ENCODE measurements around the gene CLMN. TPM values are rescaled to one million over a fixed set of nuclear protein-coding genes. Genes with fewer than 3 reads are reported as not detected.

CLMN gene
- total and polyA plus RNA-seq, 2 experiments from 2014 or later = 3.2 to 5.7 TPM

GRCh38 chr14:95263527-95264231, 56.0 kb downstream of the CLMN start:
- H3K9me3 Mint-ChIP-seq = no peaks in the 10 kb centered on the region
- H2AFZ ChIP-seq = no peak overlapping the region
- no peaks in the 10 kb centered on the region for H4K20me1 ChIP-seq (replicated peaks; ENCODE audit: insufficient read depth)
- no peak overlapping the region for H3K27ac Mint-ChIP-seq
- H3K36me3 Mint-ChIP-seq (ENCODE audit: low read depth) = no peaks in the 10 kb centered on the region
- TF ChIP-seq POLR2AphosphoS5 (IDR thresholded peaks at IDR 0.05; ENCODE audit: low read depth) = no peak
- no peak overlapping the region for H3K4me2 ChIP-seq
- no peaks in the 10 kb centered on the region for H3K27me3 ChIP-seq (ENCODE audit: insufficient read depth)
- H3K36me3 ChIP-seq (ENCODE audit: insufficient read depth) = no peaks in the 10 kb centered on the region
- H3K4me1 ChIP-seq (ENCODE audit: insufficient read depth) = peaks cover 6% of the 10 kb centered on the region
- no peak for ATAC-seq
- no peak overlapping the region for H3K27ac ChIP-seq (ENCODE audit: low read depth)
- no peaks in the 10 kb centered on the region for H3F3A ChIP-seq (replicated peaks; ENCODE audit: low read depth)
- peaks cover 2% of the 10 kb centered on the region for H3K27me3 Mint-ChIP-seq (ENCODE audit: insufficient read depth, low read depth, poor library complexity)
- no peaks in the 10 kb centered on the region for H3K79me2 ChIP-seq (replicated peaks; ENCODE audit: insufficient read depth)
- H3K4me3 ChIP-seq = no peak overlapping the region
- H3K4me3 Mint-ChIP-seq = no peak overlapping the region
- DNase-seq (ENCODE audit: low spot score) = no peak
- peaks cover 7% of the 10 kb centered on the region for H3K4me1 Mint-ChIP-seq
- H3K9me2 ChIP-seq (ENCODE audit: insufficient read depth) = no peaks in the 10 kb centered on the region

- H3K4me1 Mint-ChIP-seq = peaks cover 7% of the 10 kb centered on the region
- no peak overlapping the region for H3K4me3 Mint-ChIP-seq
- no peaks in the 10 kb centered on the region for H4K20me1 ChIP-seq (replicated peaks; ENCODE audit: insufficient read depth)
- H3K9me2 ChIP-seq (ENCODE audit: insufficient read depth) = no peaks in the 10 kb centered on the region
- H2AFZ ChIP-seq = no peak overlapping the region
- H3K27ac ChIP-seq (ENCODE audit: low read depth) = no peak overlapping the region
- TF ChIP-seq CREB1 (CRISPR knock-in tag; IDR thresholded peaks at IDR 0.05; ENCODE audit: low read depth) (no peak), STAT1 (IDR thresholded peaks at IDR 0.05; ENCODE audit: unreplicated experiment) (no peak), JUNB (IDR thresholded peaks at IDR 0.05; ENCODE audit: unreplicated experiment) (no peak), POLR2AphosphoS5 (IDR thresholded peaks at IDR 0.05; ENCODE audit: low read depth) (no peak), EZH2phosphoT487 (IDR thresholded peaks at IDR 0.05; ENCODE audit: unreplicated experiment) (no peak), EZH2 (IDR thresholded peaks at IDR 0.05; ENCODE audit: low read depth, unreplicated experiment) (no peak), ZNF114 (CRISPR knock-in tag; IDR thresholded peaks at IDR 0.05) (no peak), REST (IDR thresholded peaks at IDR 0.05; ENCODE audit: unreplicated experiment) (no peak), NANOG (IDR thresholded peaks at IDR 0.05; ENCODE audit: borderline replicate concordance) (no peak)
- H3F3A ChIP-seq (replicated peaks; ENCODE audit: low read depth) = no peaks in the 10 kb centered on the region
- H3K4me1 ChIP-seq (ENCODE audit: insufficient read depth) = peaks cover 6% of the 10 kb centered on the region
- no peaks in the 10 kb centered on the region for H3K36me3 Mint-ChIP-seq (ENCODE audit: low read depth)
- H3K27me3 Mint-ChIP-seq (ENCODE audit: insufficient read depth, low read depth, poor library complexity) = peaks cover 2% of the 10 kb centered on the region
- H3K79me2 ChIP-seq (replicated peaks; ENCODE audit: insufficient read depth) = no peaks in the 10 kb centered on the region
- no peak overlapping the region for H3K4me3 ChIP-seq
- no peak for ATAC-seq
- H3K27me3 ChIP-seq (ENCODE audit: insufficient read depth) = no peaks in the 10 kb centered on the region
- no peak overlapping the region for H3K27ac Mint-ChIP-seq
- H3K4me2 ChIP-seq = no peak overlapping the region
- H3K9me3 Mint-ChIP-seq = no peaks in the 10 kb centered on the region
- no peaks in the 10 kb centered on the region for H3K36me3 ChIP-seq (ENCODE audit: insufficient read depth)
- DNase-seq (ENCODE audit: low spot score) = no peak
These were observed 57.2 kb downstream of the CLMN start for GRCh38 chr14:95262511-95262891.
